ENCODE data around the gene PPP4C.

PPP4C gene

GRCh38 chr16:30082545-30083090, 6.8 kb downstream of the PPP4C start:
- TF ChIP-seq POLR2A (IDR thresholded peaks at IDR 0.05; ENCODE audit: low read depth, low read length): no peak
- FAIRE-seq: no peak
- no peak for DNase-seq (ENCODE audit: insufficient read length, low spot score)

GRCh38 chr16:30083216-30084055, 7.6 kb downstream of the PPP4C start:
- DNase-seq (ENCODE audit: insufficient read length, low spot score): no peak
- TF ChIP-seq POLR2A (IDR thresholded peaks at IDR 0.05; ENCODE audit: low read depth, low read length): no peak
- FAIRE-seq: no peak

GRCh38 chr16:30084096-30084815, 8.5 kb downstream of the PPP4C start:
- TF ChIP-seq POLR2A (IDR thresholded peaks at IDR 0.05; ENCODE audit: low read depth, low read length): no peak
- DNase-seq (ENCODE audit: insufficient read length, low spot score) (no peak), FAIRE-seq (no peak)

- no peak for DNase-seq (ENCODE audit: insufficient read length, low spot score)
- TF ChIP-seq POLR2A (IDR thresholded peaks at IDR 0.05; ENCODE audit: low read depth, low read length): no peak
- FAIRE-seq: no peak
Observed at GRCh38 chr16:30084816-30085159, 9.0 kb downstream of the PPP4C start.

- no peak for DNase-seq (ENCODE audit: insufficient read length, low spot score)
- FAIRE-seq: no peak
- no peak for TF ChIP-seq POLR2A (IDR thresholded peaks at IDR 0.05; ENCODE audit: low read depth, low read length)
Observed at GRCh38 chr16:30085247-30085646, 9.5 kb downstream of the PPP4C start.

GRCh38 chr16:30085820-30086219, 10.0 kb downstream of the PPP4C start:
- DNase-seq (ENCODE audit: insufficient read length, low spot score) (no peak), FAIRE-seq (no peak)
- no peak for TF ChIP-seq POLR2A (IDR thresholded peaks at IDR 0.05; ENCODE audit: low read depth, low read length)

GRCh38 chr16:30086291-30087140, 10.7 kb downstream of the PPP4C start:
- DNase-seq (ENCODE audit: insufficient read length, low spot score): no peak
- no peak for FAIRE-seq
- TF ChIP-seq POLR2A (IDR thresholded peaks at IDR 0.05; ENCODE audit: low read depth, low read length): no peak

GRCh38 chr16:30087181-30087898, 11.5 kb downstream of the PPP4C start:
- no peak for TF ChIP-seq POLR2A (IDR thresholded peaks at IDR 0.05; ENCODE audit: low read depth, low read length)
- FAIRE-seq: no peak

GRCh38 chr16:30088237-30088831, 12.5 kb downstream of the PPP4C start:
- DNase-seq (ENCODE audit: insufficient read length, low spot score) (no peak), FAIRE-seq (no peak)
- TF ChIP-seq POLR2A (IDR thresholded peaks at IDR 0.05; ENCODE audit: low read depth, low read length): no peak

More at GRCh38 chr16:30087181-30087898, 11.5 kb downstream of the PPP4C start:
- DNase-seq (ENCODE audit: insufficient read length, low spot score): no peak

- DNase-seq (ENCODE audit: insufficient read length, low spot score): no peak
- FAIRE-seq: no peak
- no peak for TF ChIP-seq POLR2A (IDR thresholded peaks at IDR 0.05; ENCODE audit: low read depth, low read length)
Observed at GRCh38 chr16:30088832-30089624, 13.2 kb downstream of the PPP4C start.

GRCh38 chr16:30090610-30091331, 15.0 kb downstream of the PPP4C start:
- DNase-seq (ENCODE audit: insufficient read length, low spot score) (no peak), FAIRE-seq (no peak)
- TF ChIP-seq POLR2A (IDR thresholded peaks at IDR 0.05; ENCODE audit: low read depth, low read length): no peak

Measured in H54 (cell line).